ENCODE data around the gene PLAGL1. TPM values are rescaled to one million over a fixed set of nuclear protein-coding genes. Genes with fewer than 3 reads are reported as not detected.

Gene PLAGL1
- total and polyA plus RNA-seq, 11 donors: 6.6 to 27.3 (median 9.5) TPM

GRCh38 chr6:143970456-143971218 is 37.4 kb downstream of the PLAGL1 start:
- Histone ChIP-seq H3K36me3 (peaks cover 0 to 16% (median 0%) of the 10 kb centered on the region in 9 donors), H3K9me3 (no peaks in the 10 kb centered on the region), H3K4me3 (no peak overlapping the region), H3K27me3 (no peaks in the 10 kb centered on the region), H3K4me1 (peaks cover 0 to 45% (median 0%) of the 10 kb centered on the region in 12 donors), H3K27ac (peak overlapping the region in 5 of 12 donors; percentile 3 to 49 (median 31))
- TF ChIP-seq CTCF (IDR thresholded peaks at IDR 0.05) (no peak), POLR2A (IDR thresholded peaks at IDR 0.05) (no peak)
- DNase-seq: no peak
- intact Hi-C loops (cut with DNase I): loop anchor here in 1 of 10 donors (5.0 kb wide), 1 partner anchor 37 kb away; the partner anchor contains the start of gene PLAGL1
- 64 to 75% (median 69%) methylated on average over 6 of the region's 6 CpGs for WGBS, 4 donors
- peak in 2 of 4 donors; percentile 60 to 67 for ATAC-seq

GRCh38 chr6:143969077-143969476 is 39.0 kb downstream of the PLAGL1 start:
- intact Hi-C loops (cut with DNase I): no loop called here
- Histone ChIP-seq H3K4me1 (peaks cover 0 to 61% (median 6%) of the 10 kb centered on the region in 12 donors), H3K27me3 (no peaks in the 10 kb centered on the region), H3K27ac (no peak overlapping the region), H3K9me3 (no peaks in the 10 kb centered on the region), H3K36me3 (peaks cover 0 to 23% (median 0%) of the 10 kb centered on the region in 9 donors), H3K4me3 (no peak overlapping the region)
- TF ChIP-seq CTCF (IDR thresholded peaks at IDR 0.05) (no peak), POLR2A (IDR thresholded peaks at IDR 0.05) (no peak)
- DNase-seq: no peak
- ATAC-seq: no peak
- WGBS, 4 donors: 44 to 60% (median 50%) methylated on average over 2 of the region's 2 CpGs

GRCh38 chr6:143967706-143968376 is 40.2 kb downstream of the PLAGL1 start:
- Histone ChIP-seq H3K9me3 (no peaks in the 10 kb centered on the region), H3K4me1 (peaks cover 0 to 71% (median 16%) of the 10 kb centered on the region in 12 donors), H3K36me3 (peaks cover 0 to 23% (median 0%) of the 10 kb centered on the region in 9 donors), H3K27ac (no peak overlapping the region), H3K27me3 (no peaks in the 10 kb centered on the region), H3K4me3 (no peak overlapping the region)
- WGBS, 4 donors: 65 to 69% (median 65%) methylated on average over 5 of the region's 5 CpGs
- DNase-seq (no peak), ATAC-seq (no peak)
- TF ChIP-seq CTCF (IDR thresholded peaks at IDR 0.05): no peak
- no peak for TF ChIP-seq POLR2A (IDR thresholded peaks at IDR 0.05)
- intact Hi-C loops (cut with DNase I): no loop called here

GRCh38 chr6:143966312-143966711 is 41.7 kb downstream of the PLAGL1 start:
- H3K4me3 ChIP-seq: no peak overlapping the region
- TF ChIP-seq POLR2A (IDR thresholded peaks at IDR 0.05) (no peak), CTCF (IDR thresholded peaks at IDR 0.05) (no peak)
- peaks cover 0 to 23% (median 0%) of the 10 kb centered on the region in 9 donors for H3K36me3 ChIP-seq
- intact Hi-C loops (cut with DNase I): no loop called here
- ATAC-seq: no peak
- no peaks in the 10 kb centered on the region for H3K27me3 ChIP-seq
- whole genome bisulfite sequencing, 4 donors: 71 to 90% (median 86%) methylated on average over 1 of the region's 1 CpG
- H3K9me3 ChIP-seq: no peaks in the 10 kb centered on the region
- peaks cover 0 to 74% (median 25%) of the 10 kb centered on the region in 12 donors for H3K4me1 ChIP-seq
- H3K27ac ChIP-seq: peak overlapping the region in 1 of 12 donors; percentile 64
- no peak for DNase-seq

Data from heart left ventricle (tissue), 16 donors.